Naive thymus-derived CD4-positive, alpha-beta T cell (primary cell): Measurements from ENCODE around the gene MICAL3. TPM values are rescaled to one million over a fixed set of nuclear protein-coding genes. Genes with fewer than 3 reads are reported as not detected.
"Not testable (repeated sequence)": the region's sequence is repeated elsewhere in the genome, so short reads cannot be mapped to it uniquely, and the experiment has no call there.

ENCODE experiments used
- ATAC-seq: fragments of 150-1000 bp; cut with Tn5 transposase; 2 replicates; pipeline ENCODE4 v1.10.0; 2021; ENCODE audit warnings: mild to moderate bottlenecking, moderate library complexity
- CTCF ChIA-PET: fragments of 350-600 bp; sonication (Branson Sonifier 250); formaldehyde crosslinking; loops from one replicate; lab custom pipeline; 2021; ENCODE audit warnings: antibody characterized with exemption; lab: Charles Lee
- POLR2A ChIA-PET: fragments of 350-600 bp; sonication (Branson Sonifier 250); formaldehyde crosslinking; loops from one replicate; lab custom pipeline; 2021; ENCODE audit warnings: antibody characterized with exemption, inconsistent platforms; lab: Charles Lee
- DNase-seq, 9 donors: peaks; one replicate each; pipeline versions ENCODE4 v3.0.0 to v3.0.0-alpha.2; 2020 to 2022; ENCODE audit warnings: mixed read lengths in 1 of 9
- H3K27ac ChIP-seq: one replicate; pipeline ENCODE4 v1.7.0; 2013; ENCODE audit warnings: mild to moderate bottlenecking, low read depth, low read length, moderate library complexity
- H3K27me3 ChIP-seq, 2 donors: one replicate each; pipeline ENCODE4 v1.7.0; 2013; ENCODE audit warnings: low read length in 2 of 2, mild to moderate bottlenecking in 2 of 2, moderate library complexity in 2 of 2; ENCODE audit not compliant: control insufficient read depth in 2 of 2, insufficient read depth in 2 of 2
- H3K36me3 ChIP-seq, 3 experiments: 1 replicate in 2 of 3; 2 replicates in 1 of 3; pipeline ENCODE4 v1.7.0; 2013; ENCODE audit warnings: low read length in 3 of 3, mild to moderate bottlenecking in 3 of 3, moderate library complexity in 1 of 3; ENCODE audit not compliant: insufficient read depth in 3 of 3, control insufficient read depth in 2 of 3
- H3K4me1 ChIP-seq, 2 donors: one replicate each; pipeline ENCODE4 v1.7.0; 2013; ENCODE audit warnings: low read length in 2 of 2, mild to moderate bottlenecking in 2 of 2, moderate library complexity in 1 of 2; ENCODE audit not compliant: control insufficient read depth in 2 of 2, insufficient read depth in 2 of 2
- H3K4me3 ChIP-seq: 2 replicates; pipeline ENCODE4 v1.7.0; 2013; ENCODE audit warnings: mild to moderate bottlenecking, low read length
- H3K9me3 ChIP-seq, 3 experiments: 1 replicate in 2 of 3; 2 replicates in 1 of 3; pipeline ENCODE4 v1.7.0; 2013; ENCODE audit warnings: low read length in 3 of 3; ENCODE audit not compliant: control insufficient read depth in 2 of 3
- H3K27ac Mint-ChIP-seq, 9 donors: one replicate each; pipeline ENCODE4 v1.8.0; 2020 to 2022; ENCODE audit warnings: mixed read lengths in 9 of 9, mild to moderate bottlenecking in 8 of 9, moderate library complexity in 5 of 9, inconsistent platforms in 2 of 9
- H3K27me3 Mint-ChIP-seq, 5 donors: one replicate each; pipeline ENCODE4 v1.8.0; 2021 to 2022; ENCODE audit warnings: mixed read lengths in 5 of 5, mild to moderate bottlenecking in 1 of 5
- H3K36me3 Mint-ChIP-seq, 5 donors: one replicate each; pipeline ENCODE4 v1.8.0; 2020 to 2022; ENCODE audit warnings: mixed read lengths in 5 of 5, mild to moderate bottlenecking in 3 of 5, inconsistent platforms in 1 of 5
- H3K4me1 Mint-ChIP-seq, 7 donors: one replicate each; pipeline ENCODE4 v1.8.0; 2020 to 2022; ENCODE audit warnings: mixed read lengths in 7 of 7, mild to moderate bottlenecking in 3 of 7, inconsistent platforms in 1 of 7
- H3K4me3 Mint-ChIP-seq, 10 donors: one replicate each; pipeline ENCODE4 v1.8.0; 2020 to 2022; ENCODE audit warnings: mild to moderate bottlenecking in 10 of 10, mixed read lengths in 10 of 10, moderate library complexity in 6 of 10, inconsistent platforms in 2 of 10
- H3K9me3 Mint-ChIP-seq, 11 donors: one replicate each; pipeline ENCODE4 v1.8.0; 2020 to 2022; ENCODE audit warnings: mixed read lengths in 11 of 11, mild to moderate bottlenecking in 4 of 11, inconsistent platforms in 1 of 11, moderate library complexity in 1 of 11
- intact Hi-C, 2 donors: fragments of 100-400 bp; cut with micrococcal nuclease; formaldehyde crosslinking; loops; one replicate each; pipeline ENCODE4 v1.15.1; 2023
- polyA plus RNA-seq, 2 donors: library from polyadenylated mRNA; unstranded; fragments of 300-500 nt; fragmentation: Illumina TruSeq; gene quantifications; one replicate each; pipeline ENCODE4 v1.2.3, GENCODE V29; 2021
- total RNA-seq, 6 experiments: library from RNA in 5 of 6; stranded (reverse) in 5 of 6; gene quantifications; 1 replicate in 5 of 6; 2 replicates in 1 of 6; pipeline ENCODE4 v1.2.3 and lab custom pipeline; 2021 to 2026

The MICAL3 gene
- total and polyA plus RNA-seq, 7 experiments from 2014 or later = 0.28 to 43.9 (median 11.4) TPM

GRCh38 chr22:18065256-18065655 is 40.9 kb upstream of the MICAL3 start:
- CTCF ChIA-PET = interaction anchor here (1.7 kb wide), 1 partner anchor 11 kb away, joined by 6 read pairs; no protein-coding TSS in a partner anchor

DNA sequence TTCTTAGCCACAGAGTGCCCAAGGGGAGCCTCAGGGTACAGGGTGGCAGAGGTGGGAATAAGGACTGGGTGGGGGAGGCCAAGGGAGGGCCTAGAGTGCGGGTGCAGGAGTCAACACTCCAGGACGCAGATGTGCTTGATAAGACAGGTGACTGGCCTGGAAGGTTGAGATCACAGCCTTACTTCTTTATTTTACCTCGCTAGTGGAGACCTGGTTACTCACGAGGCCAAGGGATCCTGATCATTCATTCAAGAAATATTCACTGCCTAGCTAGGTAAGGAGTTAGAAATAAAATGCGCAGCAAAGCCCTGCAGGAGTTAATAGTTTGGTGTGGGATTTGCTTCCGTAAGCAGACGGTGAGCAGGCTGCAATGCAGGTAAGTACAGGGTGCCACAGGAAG is 40.3 kb upstream of the MICAL3 start:
- Histone ChIP-seq H3K9me3 (no peaks in the 10 kb centered on the region), H3K27me3 (no peaks in the 10 kb centered on the region), H3K4me3 (no peak overlapping the region), H3K36me3 (no peaks in the 10 kb centered on the region), H3K27ac (no peak overlapping the region), H3K4me1 (no peaks in the 10 kb centered on the region)
- CTCF ChIA-PET = interaction anchor here (1.7 kb wide), 1 partner anchor 11 kb away, joined by 6 read pairs; no protein-coding TSS in a partner anchor
- H3K9me3 Mint-ChIP-seq = peaks cover 0 to 2% (median 0%) of the 10 kb centered on the region in 11 donors
- peaks cover 0 to 3% (median 0%) of the 10 kb centered on the region in 7 donors for H3K4me1 Mint-ChIP-seq
- no peaks in the 10 kb centered on the region for H3K36me3 Mint-ChIP-seq
- intact Hi-C loops = no loop called here
- POLR2A ChIA-PET = no interaction called here
- no peak for DNase-seq
- no peak for ATAC-seq
- H3K27me3 Mint-ChIP-seq = peaks cover 38 to 54% (median 43%) of the 10 kb centered on the region in 5 donors
- H3K27ac Mint-ChIP-seq = peak overlapping the region in 1 of 9 donors; percentile 54
- no peak overlapping the region for H3K4me3 Mint-ChIP-seq

More at GRCh38 chr22:18065256-18065655, 40.9 kb upstream of the MICAL3 start:
- Histone ChIP-seq H3K4me1 (no peaks in the 10 kb centered on the region), H3K27ac (no peak overlapping the region), H3K4me3 (no peak overlapping the region), H3K36me3 (no peaks in the 10 kb centered on the region), H3K27me3 (no peaks in the 10 kb centered on the region), H3K9me3 (no peaks in the 10 kb centered on the region)
- peaks cover 38 to 50% (median 41%) of the 10 kb centered on the region in 5 donors for H3K27me3 Mint-ChIP-seq
- H3K4me1 Mint-ChIP-seq = peaks cover 0 to 3% (median 0%) of the 10 kb centered on the region in 7 donors
- no peaks in the 10 kb centered on the region for H3K36me3 Mint-ChIP-seq
- no peak for ATAC-seq
- no peak overlapping the region for H3K4me3 Mint-ChIP-seq
- POLR2A ChIA-PET = no interaction called here
- peaks cover 0 to 2% (median 0%) of the 10 kb centered on the region in 11 donors for H3K9me3 Mint-ChIP-seq
- intact Hi-C loops = no loop called here
- H3K27ac Mint-ChIP-seq = peak overlapping the region in 1 of 9 donors; percentile 54
- DNase-seq = no peak

GRCh38 chr22:18063715-18064114 is 39.4 kb upstream of the MICAL3 start:
- H3K36me3 ChIP-seq, DNase-seq, H3K27me3 ChIP-seq, H3K36me3 Mint-ChIP-seq, ATAC-seq, intact Hi-C loops, CTCF ChIA-PET, POLR2A ChIA-PET, H3K4me3 ChIP-seq, H3K9me3 Mint-ChIP-seq, H3K9me3 ChIP-seq, H3K27ac Mint-ChIP-seq, H3K4me3 Mint-ChIP-seq, H3K4me1 ChIP-seq, H3K27ac ChIP-seq, H3K4me1 Mint-ChIP-seq: not testable (repeated sequence)
- peaks cover 38 to 50% (median 46%) of the 10 kb centered on the region in 5 donors for H3K27me3 Mint-ChIP-seq

DNA sequence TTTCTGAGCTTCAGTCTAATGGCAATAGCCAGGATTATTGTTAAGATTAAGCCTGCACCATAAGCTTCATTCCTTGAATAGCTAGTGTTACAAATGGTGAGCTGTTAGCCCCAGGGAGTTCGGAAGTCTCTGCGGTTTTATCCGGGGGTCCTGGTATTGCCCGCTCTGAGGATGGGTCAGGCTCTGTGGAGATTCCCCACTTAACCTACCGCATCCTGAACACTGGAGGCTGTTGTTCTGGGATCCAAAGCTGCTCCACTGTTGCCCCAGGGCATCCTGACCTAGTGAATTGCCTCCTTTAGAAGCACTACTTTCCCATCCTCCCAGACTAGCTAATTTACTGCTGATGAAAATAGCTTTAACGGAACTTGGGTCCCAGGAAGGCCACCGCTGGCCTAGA is 38.9 kb upstream of the MICAL3 start:
- H3K4me3 Mint-ChIP-seq = no peak overlapping the region
- no peaks in the 10 kb centered on the region for H3K36me3 ChIP-seq
- no peaks in the 10 kb centered on the region for H3K27me3 ChIP-seq
- ATAC-seq (no peak), DNase-seq (no peak)
- CTCF ChIA-PET = no interaction called here
- no peak overlapping the region for H3K27ac ChIP-seq
- no peaks in the 10 kb centered on the region for H3K9me3 ChIP-seq
- H3K4me3 ChIP-seq = no peak overlapping the region
- H3K36me3 Mint-ChIP-seq = no peaks in the 10 kb centered on the region
- H3K4me1 ChIP-seq = no peaks in the 10 kb centered on the region
- peaks cover 36 to 48% (median 44%) of the 10 kb centered on the region in 5 donors for H3K27me3 Mint-ChIP-seq
- POLR2A ChIA-PET = no interaction called here
- no peak overlapping the region for H3K27ac Mint-ChIP-seq
- intact Hi-C loops = no loop called here
- H3K4me1 Mint-ChIP-seq = peaks cover 0 to 3% (median 0%) of the 10 kb centered on the region in 7 donors
- peaks cover 0 to 3% (median 0%) of the 10 kb centered on the region in 11 donors for H3K9me3 Mint-ChIP-seq

DNA sequence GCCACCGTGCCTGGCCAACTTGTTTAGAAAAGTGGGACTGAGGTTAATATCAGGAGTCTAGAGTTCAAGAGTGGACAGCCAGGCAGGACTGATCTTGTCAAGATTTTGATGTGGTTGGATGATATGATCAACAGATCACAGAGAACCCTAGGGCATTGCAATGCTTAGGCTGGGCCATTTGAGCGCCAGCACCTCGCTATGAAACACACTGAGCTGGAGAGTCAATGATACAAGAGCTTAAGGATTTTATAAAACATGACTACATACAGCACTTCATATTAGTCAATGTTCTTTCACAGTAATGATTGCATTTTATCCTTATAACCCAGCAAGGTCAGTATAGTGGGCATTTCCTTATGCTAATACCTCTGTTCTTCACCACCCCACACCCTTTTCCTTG is 38.1 kb upstream of the MICAL3 start:
- H3K4me3 Mint-ChIP-seq = no peak overlapping the region
- no peak for ATAC-seq
- Histone ChIP-seq H3K4me1 (no peaks in the 10 kb centered on the region), H3K9me3 (no peaks in the 10 kb centered on the region), H3K27me3 (no peaks in the 10 kb centered on the region), H3K4me3 (no peak overlapping the region), H3K27ac (no peak overlapping the region), H3K36me3 (no peaks in the 10 kb centered on the region)
- H3K27me3 Mint-ChIP-seq = peaks cover 30 to 43% (median 36%) of the 10 kb centered on the region in 5 donors
- H3K36me3 Mint-ChIP-seq = no peaks in the 10 kb centered on the region
- intact Hi-C loops = no loop called here
- ChIA-PET CTCF (no interaction called here), POLR2A (no interaction called here)
- DNase-seq = no peak
- H3K27ac Mint-ChIP-seq = no peak overlapping the region
- peaks cover 0 to 3% (median 0%) of the 10 kb centered on the region in 7 donors for H3K4me1 Mint-ChIP-seq
- H3K9me3 Mint-ChIP-seq = peaks cover 0 to 3% (median 0%) of the 10 kb centered on the region in 11 donors

DNA sequence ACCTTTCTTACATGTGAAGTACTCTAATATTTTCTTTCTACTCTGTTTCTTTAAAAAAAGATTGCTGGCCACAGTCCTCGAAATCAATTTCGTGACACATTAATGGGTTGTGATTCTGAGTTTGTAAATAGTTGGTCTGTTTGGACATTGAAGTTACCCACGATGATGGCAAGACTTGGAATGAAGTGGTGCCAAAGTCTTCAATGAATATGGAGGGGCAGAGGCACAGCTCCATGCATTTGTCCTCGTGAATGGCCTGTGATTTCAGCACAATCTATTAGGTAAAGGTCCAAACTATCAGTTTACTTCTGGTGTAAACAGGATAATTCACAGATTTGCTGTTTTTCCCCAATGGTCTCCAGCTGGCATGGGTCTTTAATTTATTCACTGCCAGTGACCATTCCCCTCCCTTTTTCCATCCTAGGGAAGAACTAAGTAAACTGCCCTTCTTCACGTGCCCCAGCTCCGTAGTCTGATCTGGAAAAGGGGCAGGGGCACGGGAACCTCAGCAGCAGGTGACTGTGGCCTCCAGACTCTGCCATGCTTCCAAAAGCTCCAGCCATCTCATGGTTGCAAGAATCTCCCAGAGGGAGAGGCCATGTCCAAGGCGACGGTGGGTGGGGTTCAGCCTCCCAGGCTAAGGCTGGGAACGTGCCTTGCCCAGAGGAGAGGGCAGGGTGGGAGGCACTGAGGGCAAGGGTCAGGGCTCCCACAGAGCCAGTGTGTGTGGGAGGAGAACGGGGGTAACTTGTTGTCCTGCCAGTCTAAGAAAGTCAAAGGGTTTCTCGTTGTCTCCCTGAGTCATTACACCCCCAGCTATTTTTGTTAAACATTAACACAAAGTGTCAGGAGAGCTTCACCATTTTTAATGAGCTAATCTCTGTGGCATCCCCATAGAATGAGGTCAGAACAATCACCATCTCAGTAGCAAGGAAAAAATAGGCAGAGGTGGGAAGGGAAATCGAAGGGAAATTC is 36.6 kb upstream of the MICAL3 start:
- H3K4me1 ChIP-seq = no peaks in the 10 kb centered on the region
- no peak overlapping the region for H3K27ac ChIP-seq
- ChIA-PET POLR2A (interaction anchor here (0.7 kb wide), 1 partner anchor 32 kb away, joined by 3 read pairs; no protein-coding TSS in a partner anchor), CTCF (interaction anchor here (1.0 kb wide), 1 partner anchor 15 kb away, joined by 4 read pairs; no protein-coding TSS in a partner anchor)
- no peak for ATAC-seq
- Mint-ChIP-seq H3K4me3 (no peak overlapping the region), H3K36me3 (no peaks in the 10 kb centered on the region), H3K4me1 (peaks cover 0 to 6% (median 0%) of the 10 kb centered on the region in 7 donors), H3K27me3 (peaks cover 22 to 29% (median 24%) of the 10 kb centered on the region in 5 donors), H3K9me3 (peaks cover 0 to 3% (median 0%) of the 10 kb centered on the region in 11 donors), H3K27ac (no peak overlapping the region)
- H3K4me3 ChIP-seq = no peak overlapping the region
- no peaks in the 10 kb centered on the region for H3K27me3 ChIP-seq
- intact Hi-C loops = no loop called here
- H3K9me3 ChIP-seq = no peaks in the 10 kb centered on the region
- H3K36me3 ChIP-seq = no peaks in the 10 kb centered on the region
- DNase-seq = no peak
